K562 treated with DMSO at 1 percent for 4 hours (cell line): ENCODE data around the gene UBE3C. TPM values are rescaled to one million over a fixed set of nuclear protein-coding genes. Genes with fewer than 3 reads are reported as not detected.

Experiments
- total RNA-seq: library from RNA; unstranded; fragments of 300-600 nt; gene quantifications from 2 replicates; pipeline ENCODE4 v1.2.3, GENCODE V29; 2022; ENCODE audit not compliant: insufficient read depth

The UBE3C gene
- 41.0 and 49.3 TPM in 2 replicates for total RNA-seq

DNA sequence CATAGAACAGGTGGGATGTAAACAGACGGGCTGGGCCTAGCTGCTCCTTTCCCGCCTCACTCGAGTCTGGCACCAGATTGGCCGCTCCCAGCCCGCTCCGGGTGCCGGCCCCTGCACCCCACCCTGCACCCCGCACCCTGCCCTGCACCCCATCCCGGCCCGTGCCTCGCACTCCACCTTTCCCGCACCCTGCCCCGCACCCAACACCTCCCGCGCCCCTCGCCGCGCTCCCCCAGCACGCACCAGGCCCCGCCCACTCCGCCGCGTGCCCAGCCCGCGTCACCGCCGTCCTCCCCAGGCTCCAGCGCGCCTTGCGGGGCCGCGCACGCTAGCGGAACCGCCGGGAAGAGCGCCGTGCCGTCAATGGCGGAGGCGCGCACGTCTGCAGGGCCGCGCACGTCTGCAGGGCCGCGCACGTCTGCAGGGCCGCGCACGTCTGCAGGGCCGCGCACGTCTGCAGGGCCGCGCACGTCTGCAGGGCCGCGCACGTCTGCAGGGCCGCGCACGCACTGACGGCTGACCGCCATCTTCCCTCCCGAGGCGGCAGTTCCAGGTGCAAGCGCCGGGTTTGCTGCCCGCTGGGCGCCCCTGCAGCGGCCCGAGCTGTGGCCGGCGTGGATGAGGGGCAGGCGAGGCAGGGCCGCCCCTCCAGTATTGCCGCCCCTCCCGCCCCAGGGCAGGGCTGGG is at the start of gene UBE3C:
Gene UBE3C (plus strand): TSS at position 503 of the 687 bp plus-strand sequence. CDS start 347 bp downstream, outside the sequence.

Other genes with a start within 250 kb of the UBE3C start
- gene LMBR1, start 245.7 kb upstream of the UBE3C start, total RNA-seq, result 19.0 and 24.5 TPM in 2 replicates
- 7.3 and 10.0 TPM in 2 replicates for gene NOM1, start 189.2 kb upstream of the UBE3C start, total RNA-seq
- 4.6 and 10.0 TPM in 2 replicates for gene MNX1, start 128.3 kb upstream of the UBE3C start, total RNA-seq
- 158 and 172 TPM in 2 replicates for gene DNAJB6, start 198.1 kb downstream of the UBE3C start, total RNA-seq